ENCODE measurements around the gene CEMIP.

GRCh38 chr15:80989518-80990478, 210.6 kb downstream of the CEMIP start, which contains the start of gene MESD:
- no peak for TF ChIP-seq CTCF (IDR thresholded peaks at IDR 0.05)
- no peak for TF ChIP-seq EP300 (IDR thresholded peaks at IDR 0.05)
- TF ChIP-seq POLR2AphosphoS5 (IDR thresholded peaks at IDR 0.05) = peak; percentile 83 to 94
- TF ChIP-seq POLR2A (IDR thresholded peaks at IDR 0.05) = peak in 3 of 4 donors; percentile 84 to 94 (median 84)
